HEK293 (cell line): ENCODE data around the gene IL2RA.

ENCODE experiments used
- EGR2 ChIP-seq: fragments of 450-650 bp; formaldehyde crosslinking; IDR thresholded peaks from 2 replicates; pipeline ENCODE4 v1.5.1; 2016; ENCODE audit warnings: low read depth, missing biosample characterization, missing genetic modification characterization
- HOXC10 ChIP-seq: sonication (generic); formaldehyde crosslinking; IDR thresholded peaks from 2 replicates; pipeline ENCODE4 v1.8.1; 2023; ENCODE audit warnings: mild to moderate bottlenecking, missing genetic modification reagents
- KLF10 ChIP-seq: fragments of 450-650 bp; IDR thresholded peaks from 2 replicates; pipeline ENCODE4 v1.5.1; 2018; ENCODE audit warnings: missing biosample characterization, mild to moderate bottlenecking, missing genetic modification characterization
- OVOL3 ChIP-seq: fragments of 450-650 bp; formaldehyde crosslinking; IDR thresholded peaks from 2 replicates; pipeline ENCODE4 v1.5.1; 2016; ENCODE audit warnings: missing biosample characterization, missing genetic modification characterization
- PRDM10 ChIP-seq: fragments of 450-650 bp; formaldehyde crosslinking; IDR thresholded peaks from 2 replicates; pipeline ENCODE4 v1.5.1; 2016; ENCODE audit warnings: missing biosample characterization, missing genetic modification characterization
- REST ChIP-seq: fragments of 450-650 bp; formaldehyde crosslinking; IDR thresholded peaks from 2 replicates; pipeline ENCODE4 v1.5.1; 2016; ENCODE audit warnings: missing biosample characterization, missing genetic modification characterization
- SP2 ChIP-seq: fragments of 450-650 bp; formaldehyde crosslinking; IDR thresholded peaks from 2 replicates; pipeline ENCODE4 v1.5.1; 2016; ENCODE audit warnings: missing biosample characterization, missing genetic modification characterization
- ZBTB17 ChIP-seq: fragments of 450-650 bp; formaldehyde crosslinking; IDR thresholded peaks from 2 replicates; pipeline ENCODE4 v1.5.1; 2016; ENCODE audit warnings: missing biosample characterization, missing genetic modification characterization
- ZBTB20 ChIP-seq: fragments of 450-650 bp; formaldehyde crosslinking; IDR thresholded peaks from 2 replicates; pipeline ENCODE4 v1.5.1; 2016; ENCODE audit warnings: missing biosample characterization, missing genetic modification characterization
- ZBTB8A ChIP-seq: fragments of 450-650 bp; formaldehyde crosslinking; IDR thresholded peaks from 2 replicates; pipeline ENCODE4 v1.5.1; 2016; ENCODE audit warnings: missing biosample characterization, missing genetic modification characterization
- ZFP69B ChIP-seq: fragments of 450-650 bp; formaldehyde crosslinking; IDR thresholded peaks from 2 replicates; pipeline ENCODE4 v1.5.1; 2016; ENCODE audit warnings: missing biosample characterization, missing genetic modification characterization
- ZNF169 ChIP-seq: fragments of 450-650 bp; formaldehyde crosslinking; IDR thresholded peaks from 2 replicates; pipeline ENCODE4 v1.5.1; 2016; ENCODE audit warnings: missing biosample characterization, missing genetic modification characterization
- ZNF19 ChIP-seq: fragments of 450-650 bp; formaldehyde crosslinking; IDR thresholded peaks from 2 replicates; pipeline ENCODE4; 2016; ENCODE audit warnings: missing biosample characterization, missing genetic modification characterization, low read depth
- ZNF2 ChIP-seq: fragments of 450-650 bp; formaldehyde crosslinking; IDR thresholded peaks from 2 replicates; pipeline ENCODE4 v1.5.1; 2016; ENCODE audit warnings: missing biosample characterization, missing genetic modification characterization
- ZNF221 ChIP-seq: fragments of 450-650 bp; formaldehyde crosslinking; IDR thresholded peaks from 2 replicates; pipeline ENCODE4 v1.5.1; 2017; ENCODE audit warnings: missing biosample characterization, missing genetic modification characterization, borderline replicate concordance
- ZNF266 ChIP-seq: fragments of 450-650 bp; formaldehyde crosslinking; IDR thresholded peaks from 2 replicates; pipeline ENCODE4 v1.5.1; 2016; ENCODE audit warnings: missing biosample characterization, missing genetic modification characterization, low read depth
- ZNF324 ChIP-seq: fragments of 450-650 bp; formaldehyde crosslinking; IDR thresholded peaks from 2 replicates; pipeline ENCODE4 v1.5.1; 2016; ENCODE audit warnings: missing biosample characterization, missing genetic modification characterization
- ZNF341 ChIP-seq: fragments of 450-650 bp; formaldehyde crosslinking; IDR thresholded peaks from 2 replicates; pipeline ENCODE4; 2016; ENCODE audit warnings: low read depth, missing biosample characterization, missing genetic modification characterization
- ZNF366 ChIP-seq: fragments of 450-650 bp; formaldehyde crosslinking; conservative IDR thresholded peaks from 2 replicates; pipeline ENCODE4 v1.5.1; 2016; ENCODE audit warnings: missing biosample characterization, missing genetic modification characterization
- ZNF416 ChIP-seq: fragments of 450-650 bp; formaldehyde crosslinking; IDR thresholded peaks from 2 replicates; pipeline ENCODE4 v1.5.1; 2016; ENCODE audit warnings: missing biosample characterization, missing genetic modification characterization
- ZNF596 ChIP-seq: fragments of 450-650 bp; IDR thresholded peaks from 2 replicates; pipeline ENCODE4 v1.5.0; 2018; ENCODE audit warnings: missing biosample characterization, mild to moderate bottlenecking, missing genetic modification characterization, moderate library complexity
- ZNF654 ChIP-seq: fragments of 450-650 bp; formaldehyde crosslinking; IDR thresholded peaks from 2 replicates; pipeline ENCODE4 v1.5.1; 2016; ENCODE audit warnings: low read depth, missing biosample characterization, missing genetic modification characterization
- ZNF658 ChIP-seq: fragments of 450-650 bp; formaldehyde crosslinking; IDR thresholded peaks from 2 replicates; pipeline ENCODE4; 2016; ENCODE audit warnings: missing biosample characterization, missing genetic modification characterization
- ZXDB ChIP-seq: fragments of 450-650 bp; formaldehyde crosslinking; IDR thresholded peaks from 2 replicates; pipeline ENCODE4 v1.5.1; 2016; ENCODE audit warnings: missing biosample characterization, missing genetic modification characterization
- TF ChIP-seq, protein P1 (sequence below): fragments of 450-650 bp; formaldehyde crosslinking; IDR thresholded peaks from 2 replicates; pipeline ENCODE4 v1.5.1; 2016; ENCODE audit warnings: missing biosample characterization, missing genetic modification characterization
- TF ChIP-seq, protein P2 (sequence below): fragments of 450-650 bp; formaldehyde crosslinking; IDR thresholded peaks from 2 replicates; pipeline ENCODE4 v1.5.0; 2017; ENCODE audit warnings: missing biosample characterization, missing genetic modification characterization, borderline replicate concordance
- TF ChIP-seq, protein P3 (sequence below): fragments of 450-650 bp; formaldehyde crosslinking; IDR thresholded peaks from 2 replicates; pipeline ENCODE4 v1.5.1; 2016; ENCODE audit warnings: missing biosample characterization, missing genetic modification characterization

IL2RA gene

DNA sequence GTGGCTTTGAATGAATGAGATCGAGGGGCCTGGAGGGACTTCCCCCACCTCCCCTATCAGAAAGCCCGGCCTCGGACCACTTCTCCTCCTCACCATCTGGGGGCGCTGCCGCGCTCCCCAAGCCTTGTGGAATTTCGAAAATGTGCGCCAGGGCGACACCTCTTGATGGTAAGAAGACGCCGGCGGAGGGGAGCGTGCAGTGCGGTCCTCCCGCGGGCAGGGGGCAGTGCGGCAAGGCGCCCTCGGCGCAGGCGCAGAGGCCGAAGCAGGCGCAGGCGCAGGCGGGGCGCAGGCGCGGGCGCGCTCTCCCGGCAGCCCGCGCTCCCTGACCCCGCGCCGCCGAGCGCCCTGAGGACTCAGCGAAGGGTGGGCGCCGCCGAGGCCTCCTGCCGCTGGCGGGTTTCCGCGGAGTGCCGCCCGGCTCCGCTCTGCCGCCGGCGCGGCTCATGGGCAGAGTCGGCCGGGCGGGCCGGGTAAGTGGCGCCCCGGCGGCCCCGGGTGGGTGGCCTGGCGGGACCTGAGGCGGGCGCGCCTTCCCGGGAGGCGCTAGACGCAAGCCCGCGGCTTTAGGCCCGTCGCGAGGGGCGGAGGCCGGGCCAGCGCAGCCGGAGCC lies 26.7 kb upstream of the IL2RA start, which contains the start of gene RBM17 (continued):
- TF ChIP-seq ZNF221 (tag by site-specific recombination) (peak; percentile 86; the same call in 1 of the 2 replicates), ZNF19 (no peak), ZNF324 (0 out of 2 replicates have a peak, but pooled peaks have one; percentile 44), ZNF341 (no peak), ZNF654 (tag by site-specific recombination) (peak; percentile 72), PRDM10 (tag by site-specific recombination) (no peak), KLF10 (tag by site-specific recombination) (peak; percentile 82), HOXC10 (CRISPR knock-in tag) (no peak), ZBTB8A (tag by site-specific recombination) (peak; percentile 93), ZNF658 (tag by site-specific recombination) (no peak), REST (tag by site-specific recombination) (peak; percentile 28; the same call in 1 of the 2 replicates), ZBTB20 (tag by site-specific recombination) (no peak), ZFP69B (tag by site-specific recombination) (peak; percentile 41; the same call in 1 of the 2 replicates), EGR2 (tag by site-specific recombination) (no peak), ZNF266 (tag by site-specific recombination) (no peak), ZNF2 (tag by site-specific recombination) (0 out of 2 replicates have a peak, but pooled peaks have one; percentile 52), SP2 (tag by site-specific recombination) (no peak), ZBTB17 (tag by site-specific recombination) (peak; percentile 40; the same call in 1 of the 2 replicates), ZNF169 (no peak), OVOL3 (tag by site-specific recombination) (no peak), ZNF416 (no peak), ZNF366 (tag by site-specific recombination) (no peak), ZNF596 (peak; percentile 27; the same call in 1 of the 2 replicates), ZXDB (tag by site-specific recombination) (0 out of 2 replicates have a peak, but pooled peaks have one; percentile 15)
- TF ChIP-seq, protein P1, sequence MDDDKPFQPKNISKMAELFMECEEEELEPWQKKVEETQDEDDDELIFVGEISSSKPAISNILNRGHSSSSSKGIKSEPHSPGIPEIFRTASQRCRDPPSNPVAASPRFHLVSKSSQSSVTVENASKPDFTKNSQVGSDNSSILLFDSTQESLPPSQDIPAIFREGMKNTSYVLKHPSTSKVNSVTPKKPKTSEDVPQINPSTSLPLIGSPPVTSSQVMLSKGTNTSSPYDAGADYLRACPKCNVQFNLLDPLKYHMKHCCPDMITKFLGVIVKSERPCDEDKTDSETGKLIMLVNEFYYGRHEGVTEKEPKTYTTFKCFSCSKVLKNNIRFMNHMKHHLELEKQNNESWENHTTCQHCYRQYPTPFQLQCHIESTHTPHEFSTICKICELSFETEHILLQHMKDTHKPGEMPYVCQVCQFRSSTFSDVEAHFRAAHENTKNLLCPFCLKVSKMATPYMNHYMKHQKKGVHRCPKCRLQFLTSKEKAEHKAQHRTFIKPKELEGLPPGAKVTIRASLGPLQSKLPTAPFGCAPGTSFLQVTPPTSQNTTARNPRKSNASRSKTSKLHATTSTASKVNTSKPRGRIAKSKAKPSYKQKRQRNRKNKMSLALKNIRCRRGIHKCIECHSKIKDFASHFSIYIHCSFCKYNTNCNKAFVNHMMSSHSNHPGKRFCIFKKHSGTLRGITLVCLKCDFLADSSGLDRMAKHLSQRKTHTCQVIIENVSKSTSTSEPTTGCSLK (tag by site-specific recombination) = no peak
- TF ChIP-seq, protein P2, sequence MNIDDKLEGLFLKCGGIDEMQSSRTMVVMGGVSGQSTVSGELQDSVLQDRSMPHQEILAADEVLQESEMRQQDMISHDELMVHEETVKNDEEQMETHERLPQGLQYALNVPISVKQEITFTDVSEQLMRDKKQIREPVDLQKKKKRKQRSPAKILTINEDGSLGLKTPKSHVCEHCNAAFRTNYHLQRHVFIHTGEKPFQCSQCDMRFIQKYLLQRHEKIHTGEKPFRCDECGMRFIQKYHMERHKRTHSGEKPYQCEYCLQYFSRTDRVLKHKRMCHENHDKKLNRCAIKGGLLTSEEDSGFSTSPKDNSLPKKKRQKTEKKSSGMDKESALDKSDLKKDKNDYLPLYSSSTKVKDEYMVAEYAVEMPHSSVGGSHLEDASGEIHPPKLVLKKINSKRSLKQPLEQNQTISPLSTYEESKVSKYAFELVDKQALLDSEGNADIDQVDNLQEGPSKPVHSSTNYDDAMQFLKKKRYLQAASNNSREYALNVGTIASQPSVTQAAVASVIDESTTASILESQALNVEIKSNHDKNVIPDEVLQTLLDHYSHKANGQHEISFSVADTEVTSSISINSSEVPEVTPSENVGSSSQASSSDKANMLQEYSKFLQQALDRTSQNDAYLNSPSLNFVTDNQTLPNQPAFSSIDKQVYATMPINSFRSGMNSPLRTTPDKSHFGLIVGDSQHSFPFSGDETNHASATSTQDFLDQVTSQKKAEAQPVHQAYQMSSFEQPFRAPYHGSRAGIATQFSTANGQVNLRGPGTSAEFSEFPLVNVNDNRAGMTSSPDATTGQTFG = no peak
- TF ChIP-seq, protein P3, sequence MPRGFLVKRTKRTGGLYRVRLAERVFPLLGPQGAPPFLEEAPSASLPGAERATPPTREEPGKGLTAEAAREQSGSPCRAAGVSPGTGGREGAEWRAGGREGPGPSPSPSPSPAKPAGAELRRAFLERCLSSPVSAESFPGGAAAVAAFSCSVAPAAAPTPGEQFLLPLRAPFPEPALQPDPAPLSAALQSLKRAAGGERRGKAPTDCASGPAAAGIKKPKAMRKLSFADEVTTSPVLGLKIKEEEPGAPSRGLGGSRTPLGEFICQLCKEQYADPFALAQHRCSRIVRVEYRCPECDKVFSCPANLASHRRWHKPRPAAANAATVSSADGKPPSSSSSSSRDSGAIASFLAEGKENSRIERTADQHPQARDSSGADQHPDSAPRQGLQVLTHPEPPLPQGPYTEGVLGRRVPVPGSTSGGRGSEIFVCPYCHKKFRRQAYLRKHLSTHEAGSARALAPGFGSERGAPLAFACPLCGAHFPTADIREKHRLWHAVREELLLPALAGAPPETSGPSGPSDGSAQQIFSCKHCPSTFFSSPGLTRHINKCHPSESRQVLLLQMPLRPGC (tag by site-specific recombination) = peak; percentile 72; the same call in 1 of the 2 replicates
